Left ventricle myocardium inferior (tissue), 1 donor: ENCODE measurements around the gene DPEP3. TPM values are rescaled to one million over a fixed set of nuclear protein-coding genes. Genes with fewer than 3 reads are reported as not detected.
A peak's percentile ranks its signal among the peaks of the same experiment; 100 is the strongest.

ENCODE experiments used
- DNase-seq: peaks from one replicate; pipeline ENCODE4 v3.0.0-alpha.2; 2020
- H3K27ac ChIP-seq: fragments of 200-600 bp; replicated peaks from 2 replicates; pipeline ENCODE4 v1.8.0; 2021
- H3K27me3 ChIP-seq: fragments of 200-600 bp; 2 replicates; pipeline ENCODE4 v1.8.0; 2021; ENCODE audit warnings: low read depth
- H3K36me3 ChIP-seq: fragments of 200-600 bp; 2 replicates; pipeline ENCODE4 v1.8.0; 2021
- H3K4me1 ChIP-seq: fragments of 200-600 bp; 2 replicates; pipeline ENCODE4 v1.8.0; 2021
- H3K4me3 ChIP-seq: fragments of 200-600 bp; 2 replicates; pipeline ENCODE4 v1.8.0; 2021; ENCODE audit warnings: mild to moderate bottlenecking, moderate library complexity
- H3K9me3 ChIP-seq: fragments of 200-600 bp; replicated peaks from 2 replicates; pipeline ENCODE4 v1.8.0; 2021
- intact Hi-C: fragments of 100-400 bp; cut with micrococcal nuclease; formaldehyde crosslinking; loops from one replicate; pipeline ENCODE4 v1.11.0; 2022
- total RNA-seq: library from RNA; stranded (reverse); fragmentation: NEBNext Ultra II Directional; extraction: Animal tissue kit (Norgen Biotek cat#: 25700); gene quantifications from one replicate; pipeline ENCODE4 v1.2.1, GENCODE V29; 2021
- TF ChIP-seq, protein P1 (sequence below): fragments of 200-600 bp; IDR thresholded peaks from 2 replicates; pipeline ENCODE4 v1.8.0; 2021; ENCODE audit warnings: antibody characterized with exemption, mild to moderate bottlenecking, borderline replicate concordance
- donor health status: DM: no; HTN: yes; CAD: no; lungs with severe emphysema.

Gene DPEP3
- total RNA-seq, 1 donor from 2014 or later, result not detected

DNA sequence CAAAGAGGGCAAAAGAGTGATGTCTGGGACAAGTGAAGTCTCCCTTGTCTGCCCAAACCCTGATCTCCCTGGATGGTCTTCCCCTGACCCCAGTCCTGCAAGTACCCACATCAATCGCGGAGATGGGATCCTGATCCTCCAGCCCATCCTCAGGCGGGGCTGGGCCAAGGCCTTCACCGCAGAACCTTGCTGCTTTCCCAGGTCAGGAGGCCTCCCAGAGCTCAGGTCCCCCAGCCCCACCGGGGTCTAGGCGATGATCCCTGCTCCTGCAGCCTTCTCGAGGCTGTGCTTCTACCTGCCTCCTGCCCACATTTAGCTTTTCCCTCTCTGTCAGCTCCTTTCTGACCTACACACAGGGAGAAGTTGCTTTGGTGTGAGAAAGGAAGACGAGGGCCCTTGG, 18.2 kb downstream of the DPEP3 start:
- H3K36me3 ChIP-seq, result peaks cover 57% of the 10 kb centered on the region

DNA sequence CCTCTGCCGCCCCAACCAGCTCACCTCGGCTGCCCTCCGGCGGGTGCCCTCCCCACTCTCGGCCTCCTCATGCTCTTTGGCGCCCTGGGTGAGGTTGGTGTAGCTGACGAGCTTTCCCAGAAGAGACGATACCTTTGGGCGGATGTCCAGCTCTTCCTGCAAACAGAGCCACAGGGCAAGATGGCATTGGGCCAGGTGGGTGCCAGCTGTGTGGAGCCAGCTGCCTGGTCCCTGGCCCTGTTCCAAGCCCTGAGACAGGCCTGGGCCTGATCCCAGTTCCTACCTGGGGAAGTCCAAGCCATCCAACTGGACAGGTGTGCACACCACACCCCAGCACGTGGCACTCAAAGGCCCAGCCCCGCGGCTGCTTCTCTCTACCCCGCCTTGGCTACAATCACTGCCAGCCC, 18.7 kb downstream of the DPEP3 start:
- Histone ChIP-seq H3K9me3 (no peaks in the 10 kb centered on the region), H3K27me3 (no peaks in the 10 kb centered on the region), H3K36me3 (peaks cover 63% of the 10 kb centered on the region), H3K27ac (peak overlapping the region; percentile 100), H3K4me1 (peaks cover 91% of the 10 kb centered on the region), H3K4me3 (peak overlapping the region; percentile 37)
- TF ChIP-seq, protein P1, sequence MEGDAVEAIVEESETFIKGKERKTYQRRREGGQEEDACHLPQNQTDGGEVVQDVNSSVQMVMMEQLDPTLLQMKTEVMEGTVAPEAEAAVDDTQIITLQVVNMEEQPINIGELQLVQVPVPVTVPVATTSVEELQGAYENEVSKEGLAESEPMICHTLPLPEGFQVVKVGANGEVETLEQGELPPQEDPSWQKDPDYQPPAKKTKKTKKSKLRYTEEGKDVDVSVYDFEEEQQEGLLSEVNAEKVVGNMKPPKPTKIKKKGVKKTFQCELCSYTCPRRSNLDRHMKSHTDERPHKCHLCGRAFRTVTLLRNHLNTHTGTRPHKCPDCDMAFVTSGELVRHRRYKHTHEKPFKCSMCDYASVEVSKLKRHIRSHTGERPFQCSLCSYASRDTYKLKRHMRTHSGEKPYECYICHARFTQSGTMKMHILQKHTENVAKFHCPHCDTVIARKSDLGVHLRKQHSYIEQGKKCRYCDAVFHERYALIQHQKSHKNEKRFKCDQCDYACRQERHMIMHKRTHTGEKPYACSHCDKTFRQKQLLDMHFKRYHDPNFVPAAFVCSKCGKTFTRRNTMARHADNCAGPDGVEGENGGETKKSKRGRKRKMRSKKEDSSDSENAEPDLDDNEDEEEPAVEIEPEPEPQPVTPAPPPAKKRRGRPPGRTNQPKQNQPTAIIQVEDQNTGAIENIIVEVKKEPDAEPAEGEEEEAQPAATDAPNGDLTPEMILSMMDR, result no peak
- intact Hi-C loops, result no loop called here
- DNase-seq, result no peak

More for the DNA sequence above, 18.2 kb downstream of the DPEP3 start:
- intact Hi-C loops, result no loop called here
- TF ChIP-seq, protein P1, result no peak
- no peaks in the 10 kb centered on the region for H3K27me3 ChIP-seq
- H3K4me3 ChIP-seq, result no peak overlapping the region
- no peaks in the 10 kb centered on the region for H3K9me3 ChIP-seq
- peaks cover 97% of the 10 kb centered on the region for H3K4me1 ChIP-seq
- peak overlapping the region; percentile 100 for H3K27ac ChIP-seq
- no peak for DNase-seq

DNA sequence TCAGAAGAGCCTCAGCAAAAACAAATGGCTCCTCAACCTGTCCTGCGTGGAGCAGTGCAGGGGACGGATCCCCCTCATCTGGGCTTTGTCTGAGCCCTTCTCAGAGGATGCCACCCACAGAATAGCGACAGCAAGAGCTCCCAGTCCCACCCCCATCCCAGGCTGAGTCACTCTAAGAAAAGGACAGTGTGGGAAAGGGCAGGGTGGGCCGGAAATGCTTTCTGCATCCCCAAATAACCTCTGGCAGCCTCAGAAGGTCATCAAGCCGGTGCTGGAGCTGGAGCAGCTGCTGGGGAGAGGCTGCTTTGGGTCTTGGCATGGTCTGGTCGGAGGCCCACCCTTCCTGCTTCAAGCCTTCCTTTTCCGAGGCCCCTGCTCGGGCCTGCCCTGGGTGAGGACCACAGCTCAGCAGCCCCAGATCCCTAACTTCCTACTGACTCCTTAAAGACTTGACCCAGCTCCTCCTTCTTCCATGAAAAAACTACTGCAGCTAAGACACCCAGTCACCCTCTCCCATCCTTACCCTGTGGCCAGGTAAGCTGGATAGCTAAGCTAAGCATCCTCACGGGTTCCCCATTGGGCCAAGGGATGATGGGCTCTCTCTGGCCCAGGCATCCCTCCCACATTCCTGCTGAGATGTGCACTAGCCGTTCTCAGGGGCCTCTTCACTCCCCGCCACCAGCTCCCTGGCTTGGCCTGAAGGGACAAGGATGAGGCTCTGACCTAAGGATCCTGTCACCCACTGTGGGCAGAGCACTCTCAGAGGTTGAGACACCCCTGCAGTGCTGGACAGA, 20.6 kb downstream of the DPEP3 start:
- TF ChIP-seq, protein P1, result no peak
- H3K27me3 ChIP-seq, result no peaks in the 10 kb centered on the region
- peak overlapping the region; percentile 100 for H3K27ac ChIP-seq
- peaks cover 78% of the 10 kb centered on the region for H3K4me1 ChIP-seq
- no peaks in the 10 kb centered on the region for H3K9me3 ChIP-seq
- peak overlapping the region; percentile 37 for H3K4me3 ChIP-seq
- intact Hi-C loops, result no loop called here
- H3K36me3 ChIP-seq, result peaks cover 81% of the 10 kb centered on the region
- peak; percentile 84 for DNase-seq

DNA sequence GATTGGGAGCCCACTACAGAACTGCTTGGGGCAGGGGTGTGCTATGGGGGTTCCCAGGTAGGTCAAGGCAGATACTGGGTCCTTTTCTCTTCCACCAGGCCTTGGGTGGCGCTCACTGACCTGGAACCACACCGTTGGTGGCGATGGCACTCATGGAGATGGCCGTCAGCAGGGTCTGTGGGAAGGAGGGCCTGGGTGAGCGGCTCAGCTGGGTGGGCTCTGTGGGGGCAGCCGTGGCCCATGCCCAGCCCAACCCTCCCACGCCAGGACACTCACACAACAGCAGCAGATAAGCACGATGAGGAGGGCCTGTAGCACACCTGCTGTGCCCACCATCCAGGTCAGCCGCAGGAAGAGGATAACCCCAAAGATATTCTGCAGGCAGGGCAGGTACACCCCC, 22.7 kb downstream of the DPEP3 start:
- intact Hi-C loops, result no loop called here
- Histone ChIP-seq H3K4me1 (peaks cover 68% of the 10 kb centered on the region), H3K9me3 (no peaks in the 10 kb centered on the region), H3K27me3 (no peaks in the 10 kb centered on the region), H3K27ac (peak overlapping the region; percentile 100), H3K36me3 (peaks cover 93% of the 10 kb centered on the region), H3K4me3 (no peak overlapping the region)
- TF ChIP-seq, protein P1, result no peak
- no peak for DNase-seq

DNA sequence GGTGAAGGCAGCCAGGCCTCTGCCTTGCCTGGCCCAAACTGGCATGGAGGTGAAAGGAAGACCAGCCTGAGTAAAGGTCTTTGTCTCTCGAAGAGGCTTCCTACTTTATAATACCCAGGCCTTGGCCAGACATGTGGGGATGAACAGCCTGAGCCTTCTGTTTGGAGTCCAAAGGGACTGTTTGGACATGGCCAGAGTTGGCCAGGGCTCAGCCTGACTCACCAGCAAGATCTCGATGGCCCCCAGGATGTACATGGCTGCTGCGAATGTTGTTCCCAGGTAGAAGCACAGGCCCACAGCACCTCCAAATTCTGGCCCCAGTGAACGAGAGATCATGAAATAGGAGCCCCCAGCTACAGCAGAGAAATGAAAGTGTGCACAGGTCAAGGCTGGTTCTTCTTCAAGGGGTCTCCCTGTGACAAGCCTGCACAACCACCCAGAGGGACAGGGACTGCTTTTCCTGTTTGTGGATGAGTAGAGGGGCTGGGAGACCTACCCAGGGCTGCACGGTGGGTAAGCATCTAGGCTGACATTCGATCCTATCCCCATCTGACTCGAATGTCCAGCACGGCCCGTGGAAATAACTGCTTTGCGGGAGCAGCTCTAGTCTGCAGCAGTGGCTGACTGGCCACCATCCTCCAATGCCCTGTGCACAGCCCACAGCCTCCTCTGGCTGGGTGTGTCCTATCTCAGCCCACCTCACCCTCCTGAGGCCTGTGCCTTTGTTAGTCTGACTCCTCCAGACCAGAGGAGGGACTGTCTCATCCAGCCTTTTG, 25.7 kb downstream of the DPEP3 start:
- no peak for DNase-seq
- Histone ChIP-seq H3K4me3 (no peak overlapping the region), H3K36me3 (peaks cover 94% of the 10 kb centered on the region), H3K4me1 (peaks cover 55% of the 10 kb centered on the region), H3K27ac (peak overlapping the region; percentile 12), H3K9me3 (no peaks in the 10 kb centered on the region), H3K27me3 (no peaks in the 10 kb centered on the region)
- TF ChIP-seq, protein P1, result no peak
- intact Hi-C loops, result no loop called here
